Activated B cell treated with CpG ODN at 0.5 μM for 24 hours (primary cell): Measurements from ENCODE around the gene GLIPR1L1. TPM values are rescaled to one million over a fixed set of nuclear protein-coding genes. Genes with fewer than 3 reads are reported as not detected.
"Not testable (repeated sequence)": the region's sequence is repeated elsewhere in the genome, so short reads cannot be mapped to it uniquely, and the experiment has no call there.

Experiments used
- ATAC-seq: fragments of 200-7000 bp; cut with Tn5 transposase; one replicate; pipeline ENCODE4 v1.10.0; 2021; ENCODE audit warnings: low read depth, mild to moderate bottlenecking, moderate library complexity
- CTCF ChIA-PET: fragments of 350-600 bp; sonication (Branson Sonifier 250); formaldehyde crosslinking; loops from one replicate; lab custom pipeline; 2021; ENCODE audit warnings: antibody characterized with exemption; lab: Charles Lee
- POLR2A ChIA-PET: fragments of 350-600 bp; sonication (Branson Sonifier 250); formaldehyde crosslinking; loops from one replicate; lab custom pipeline; 2021; ENCODE audit warnings: antibody characterized with exemption; lab: Charles Lee
- DNase-seq: peaks from one replicate; pipeline ENCODE4 v3.0.0; 2022
- H3K27ac Mint-ChIP-seq: one replicate; pipeline ENCODE4 v1.8.0; 2020; ENCODE audit warnings: mixed read lengths
- H3K27me3 Mint-ChIP-seq: one replicate; pipeline ENCODE4 v1.8.0; 2021; ENCODE audit warnings: mixed read lengths
- H3K36me3 Mint-ChIP-seq: one replicate; pipeline ENCODE4 v1.8.0; 2021; ENCODE audit warnings: low read depth, mixed read lengths
- H3K4me1 Mint-ChIP-seq: one replicate; pipeline ENCODE4 v1.8.0; 2021; ENCODE audit warnings: mixed read lengths
- H3K4me3 Mint-ChIP-seq: one replicate; pipeline ENCODE4 v1.8.0; 2020; ENCODE audit warnings: mild to moderate bottlenecking, mixed read lengths
- H3K9me3 Mint-ChIP-seq: one replicate; pipeline ENCODE4 v1.8.0; 2020; ENCODE audit warnings: mixed read lengths
- CTCF ChIP-seq: fragments of 200-600 bp; IDR thresholded peaks from one replicate; pipeline ENCODE4 v1.8.0; 2022; ENCODE audit warnings: antibody characterized with exemption, mild to moderate bottlenecking
- intact Hi-C: fragments of 100-400 bp; cut with micrococcal nuclease; formaldehyde crosslinking; loops from one replicate; pipeline ENCODE4 v1.15.1; 2024
- total RNA-seq: library from RNA; stranded (reverse); gene quantifications from 2 replicates; pipeline ENCODE4 v1.2.3, GENCODE V29; 2022

GLIPR1L1 gene
- total RNA-seq, 1 donor from 2014 or later: not detected

- Mint-ChIP-seq H3K36me3 (no peaks in the 10 kb centered on the region), H3K9me3 (no peaks in the 10 kb centered on the region), H3K4me3 (no peak overlapping the region), H3K27ac (no peak overlapping the region), H3K27me3 (peaks cover 20% of the 10 kb centered on the region), H3K4me1 (peaks cover 11% of the 10 kb centered on the region)
- no peak for TF ChIP-seq CTCF
- ChIA-PET CTCF (interaction anchor here (0.9 kb wide), 1 partner anchor 23 kb away, joined by 3 read pairs; no protein-coding TSS in a partner anchor), POLR2A (no interaction called here)
- ATAC-seq (no peak), DNase-seq (no peak)
- intact Hi-C loops: no loop called here
Measured at GRCh38 chr12:75327642-75328041, 6.8 kb upstream of the GLIPR1L1 start.

GRCh38 chr12:75329918-75330826 is 4.3 kb upstream of the GLIPR1L1 start, which contains the start of gene CAPS2:
TSS of gene CAPS2 (minus strand) at chr12:75330324. CDS start at chr12:75326498, 3,826 bp downstream.
- TF ChIP-seq CTCF: no peak
- Mint-ChIP-seq H3K4me3 (peak within 1 kb of the TSS; percentile 90), H3K4me1 (peaks cover 19% of the 10 kb centered on the region), H3K27ac (no peak within 1 kb of the TSS), H3K9me3 (no peaks in the 10 kb centered on the region), H3K27me3 (peaks cover 31% of the 10 kb centered on the region), H3K36me3 (no peaks in the 10 kb centered on the region)
- POLR2A ChIA-PET: no interaction called here
- intact Hi-C loops: loop anchor here (1.0 to 10.0 kb wide), 4 partner anchors 61 to 1017 kb away; partner anchors contain the start of genes BBS10, GLIPR1L2 and NAP1L1
- ATAC-seq (peak; percentile 88), DNase-seq (peak; percentile 48)
- CTCF ChIA-PET: interaction anchor here (1.0 to 1.2 kb wide), 3 partner anchors 61 to 177 kb away, joined by 3 read pairs; no protein-coding TSS in a partner anchor

- peaks cover 11% of the 10 kb centered on the region for H3K27me3 Mint-ChIP-seq
- H3K4me1 Mint-ChIP-seq: peaks cover 8% of the 10 kb centered on the region
- ChIA-PET CTCF (no interaction called here), POLR2A (no interaction called here)
- intact Hi-C loops: loop anchor here (10.0 kb wide), 1 partner anchor 817 kb away; no protein-coding TSS in a partner anchor
- DNase-seq (no peak), ATAC-seq (no peak)
- TF ChIP-seq CTCF: no peak
- H3K4me3 Mint-ChIP-seq: no peak overlapping the region
- H3K36me3 Mint-ChIP-seq: no peaks in the 10 kb centered on the region
- no peak overlapping the region for H3K27ac Mint-ChIP-seq
- H3K9me3 Mint-ChIP-seq: peaks cover 2% of the 10 kb centered on the region
Measured at GRCh38 chr12:75337905-75338304, 3.4 kb downstream of the GLIPR1L1 start.

- ATAC-seq (no peak), DNase-seq (no peak)
- H3K4me3 Mint-ChIP-seq: no peak overlapping the region
- H3K27ac Mint-ChIP-seq: no peak overlapping the region
- peaks cover 2% of the 10 kb centered on the region for H3K27me3 Mint-ChIP-seq
- H3K36me3 Mint-ChIP-seq: no peaks in the 10 kb centered on the region
- no peak for TF ChIP-seq CTCF
- POLR2A ChIA-PET: no interaction called here
- CTCF ChIA-PET: interaction anchor here (0.8 kb wide), 1 partner anchor 8 kb away, joined by 4 read pairs; the partner anchor contains the start of gene GLIPR1L1
- no peaks in the 10 kb centered on the region for H3K4me1 Mint-ChIP-seq
- intact Hi-C loops: no loop called here
- H3K9me3 Mint-ChIP-seq: peaks cover 2% of the 10 kb centered on the region
Measured at GRCh38 chr12:75341873-75342272, 7.4 kb downstream of the GLIPR1L1 start.

GRCh38 chr12:75345531-75345930 is 11.1 kb downstream of the GLIPR1L1 start:
- POLR2A ChIA-PET: no interaction called here
- intact Hi-C loops: no loop called here
- H3K27me3 Mint-ChIP-seq: no peaks in the 10 kb centered on the region
- H3K36me3 Mint-ChIP-seq: no peaks in the 10 kb centered on the region
- H3K4me3 Mint-ChIP-seq: no peak overlapping the region
- CTCF ChIA-PET: interaction anchor here (0.9 kb wide), 1 partner anchor 11 kb away, joined by 3 read pairs; the partner anchor contains the start of gene GLIPR1L1
- no peaks in the 10 kb centered on the region for H3K9me3 Mint-ChIP-seq
- no peak for TF ChIP-seq CTCF
- no peak for ATAC-seq
- no peak overlapping the region for H3K27ac Mint-ChIP-seq
- H3K4me1 Mint-ChIP-seq: no peaks in the 10 kb centered on the region
- no peak for DNase-seq

GRCh38 chr12:75346215-75346614 is 11.7 kb downstream of the GLIPR1L1 start:
- H3K4me1 Mint-ChIP-seq, H3K9me3 Mint-ChIP-seq, POLR2A ChIA-PET, H3K27ac Mint-ChIP-seq, ATAC-seq, intact Hi-C loops, H3K4me3 Mint-ChIP-seq, DNase-seq, H3K27me3 Mint-ChIP-seq, H3K36me3 Mint-ChIP-seq: not testable (repeated sequence)
- CTCF ChIA-PET: interaction anchor here (0.9 kb wide), 1 partner anchor 12 kb away, joined by 3 read pairs; the partner anchor contains the start of gene GLIPR1L1
